Measurements from ENCODE around the gene SLC39A9. TPM values are rescaled to one million over a fixed set of nuclear protein-coding genes. Genes with fewer than 3 reads are reported as not detected.
A peak's percentile ranks its signal among the peaks of the same experiment; 100 is the strongest.

Gene SLC39A9
- total RNA-seq, 4 donors from 2014 or later: 64.9 to 101 (median 81.3) TPM

DNA sequence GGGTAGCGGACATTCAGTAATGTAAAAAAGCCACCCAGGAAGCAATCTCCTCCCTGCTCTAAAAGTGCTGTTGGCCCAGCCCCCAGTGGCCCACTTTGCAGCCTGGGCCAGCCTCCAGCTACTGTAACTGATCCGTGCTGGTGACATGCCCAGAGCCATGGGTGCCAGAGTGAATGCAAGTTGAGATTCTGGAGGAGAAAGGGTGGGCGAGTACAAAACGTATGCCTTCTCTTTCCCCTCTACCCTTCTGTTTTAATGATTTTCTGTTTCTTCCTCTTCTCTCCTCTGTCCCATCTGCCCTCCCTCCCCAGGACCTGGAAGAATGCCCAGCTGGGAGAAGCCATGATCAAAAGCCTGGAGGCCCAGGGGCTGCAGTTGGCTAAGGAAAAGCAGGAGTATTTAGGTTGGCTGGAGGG is 102.9 kb downstream of the SLC39A9 start:
- Histone ChIP-seq H3K4me1 (peaks cover 26 to 33% of the 10 kb centered on the region in 2 donors), H3K9me3 (no peaks in the 10 kb centered on the region), H3K27ac (peak overlapping the region in 2 of 3 donors; percentile 20 to 46), H3K4me3 (replicated peaks in 1 of 3) (no peak overlapping the region), H3K27me3 (no peaks in the 10 kb centered on the region), H3K36me3 (no peaks in the 10 kb centered on the region)
- intact Hi-C loops (cut with DNase I): no loop called here
- DNase-seq: peak; percentile 88 to 91
- 18 to 21% methylated on average over 4 of the region's 4 CpGs for WGBS, 2 donors
- TF ChIP-seq, protein P1, sequence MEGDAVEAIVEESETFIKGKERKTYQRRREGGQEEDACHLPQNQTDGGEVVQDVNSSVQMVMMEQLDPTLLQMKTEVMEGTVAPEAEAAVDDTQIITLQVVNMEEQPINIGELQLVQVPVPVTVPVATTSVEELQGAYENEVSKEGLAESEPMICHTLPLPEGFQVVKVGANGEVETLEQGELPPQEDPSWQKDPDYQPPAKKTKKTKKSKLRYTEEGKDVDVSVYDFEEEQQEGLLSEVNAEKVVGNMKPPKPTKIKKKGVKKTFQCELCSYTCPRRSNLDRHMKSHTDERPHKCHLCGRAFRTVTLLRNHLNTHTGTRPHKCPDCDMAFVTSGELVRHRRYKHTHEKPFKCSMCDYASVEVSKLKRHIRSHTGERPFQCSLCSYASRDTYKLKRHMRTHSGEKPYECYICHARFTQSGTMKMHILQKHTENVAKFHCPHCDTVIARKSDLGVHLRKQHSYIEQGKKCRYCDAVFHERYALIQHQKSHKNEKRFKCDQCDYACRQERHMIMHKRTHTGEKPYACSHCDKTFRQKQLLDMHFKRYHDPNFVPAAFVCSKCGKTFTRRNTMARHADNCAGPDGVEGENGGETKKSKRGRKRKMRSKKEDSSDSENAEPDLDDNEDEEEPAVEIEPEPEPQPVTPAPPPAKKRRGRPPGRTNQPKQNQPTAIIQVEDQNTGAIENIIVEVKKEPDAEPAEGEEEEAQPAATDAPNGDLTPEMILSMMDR (IDR thresholded peaks at IDR 0.05): no peak
- TF ChIP-seq POLR2A (IDR thresholded peaks at IDR 0.05): no peak

DNA sequence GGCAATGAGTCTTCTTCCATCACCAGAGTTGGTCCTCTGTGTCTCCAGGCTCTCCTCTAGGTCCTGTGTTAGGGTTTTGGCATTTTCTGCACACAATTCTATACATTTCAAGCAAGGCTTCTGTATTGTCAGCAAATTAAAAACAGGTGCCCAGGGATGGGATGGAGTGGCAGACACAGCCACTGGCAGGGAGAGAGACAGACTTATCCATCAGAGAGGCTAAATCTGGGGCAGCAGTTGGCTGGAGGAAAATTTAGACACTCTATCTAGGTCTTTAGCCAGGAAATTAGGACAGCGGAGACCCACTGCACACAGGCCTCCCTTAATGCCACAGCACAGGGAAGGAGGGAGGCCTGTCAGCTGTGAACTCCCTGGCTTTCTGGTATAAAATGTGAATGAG is 106.3 kb downstream of the SLC39A9 start:
- Histone ChIP-seq H3K4me3 (replicated peaks in 1 of 3) (no peak overlapping the region), H3K36me3 (no peaks in the 10 kb centered on the region), H3K27ac (no peak overlapping the region), H3K4me1 (peaks cover 27 to 33% of the 10 kb centered on the region in 2 donors), H3K27me3 (no peaks in the 10 kb centered on the region), H3K9me3 (no peaks in the 10 kb centered on the region)
- no peak for DNase-seq
- TF ChIP-seq, protein P1 (IDR thresholded peaks at IDR 0.05): no peak
- TF ChIP-seq POLR2A (IDR thresholded peaks at IDR 0.05): no peak
- intact Hi-C loops (cut with DNase I): no loop called here
- WGBS, 2 donors: 93 to 100% methylated on average over 1 of the region's 1 CpG

DNA sequence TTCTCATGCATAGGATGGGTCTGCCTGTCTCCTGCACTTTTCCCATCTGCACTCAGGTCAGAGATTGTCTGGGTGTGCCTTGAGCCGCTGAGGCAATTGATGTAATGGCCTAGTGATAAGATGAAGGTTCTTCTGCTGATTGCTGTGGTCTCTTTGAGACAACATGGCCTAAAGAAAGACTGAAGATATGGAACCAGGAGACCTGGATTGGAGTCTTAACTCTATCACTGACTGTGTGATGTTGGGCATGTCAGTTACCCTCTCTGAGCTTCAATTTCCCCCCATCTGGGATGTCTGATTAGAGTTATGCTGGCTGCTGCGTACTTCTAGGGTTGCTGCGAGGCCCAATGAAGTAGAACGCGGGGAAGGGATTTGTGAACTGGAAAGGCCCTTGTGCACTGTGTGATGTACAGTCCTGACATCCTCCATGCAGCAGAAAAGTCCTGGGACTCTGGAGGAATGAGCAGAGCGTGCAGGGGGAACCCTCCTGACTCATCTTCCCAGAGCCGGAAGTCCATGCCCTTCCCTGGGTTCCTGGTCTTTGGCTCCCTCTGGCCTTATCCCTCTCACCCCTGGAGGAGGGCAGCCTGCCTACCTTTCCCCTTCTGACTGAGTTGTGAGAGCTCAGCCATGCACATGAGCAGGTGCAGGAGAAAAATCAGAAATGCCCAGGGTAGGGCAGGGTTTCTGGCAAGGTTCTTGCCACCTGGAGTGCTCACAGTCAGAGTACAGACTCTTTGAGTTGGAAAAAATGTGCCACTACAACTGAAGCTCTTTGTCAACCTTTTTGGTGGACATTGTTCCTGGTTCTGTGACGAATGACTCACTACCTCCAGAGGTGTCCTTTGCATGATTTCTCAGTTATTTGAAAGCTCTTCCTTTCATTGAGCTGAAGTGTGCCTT is 107.1 kb downstream of the SLC39A9 start:
- Histone ChIP-seq H3K9me3 (no peaks in the 10 kb centered on the region), H3K4me1 (peaks cover 26 to 32% of the 10 kb centered on the region in 2 donors), H3K27ac (no peak overlapping the region), H3K36me3 (no peaks in the 10 kb centered on the region), H3K27me3 (no peaks in the 10 kb centered on the region), H3K4me3 (replicated peaks in 1 of 3) (no peak overlapping the region)
- TF ChIP-seq, protein P1 (IDR thresholded peaks at IDR 0.05): no peak
- no peak for TF ChIP-seq POLR2A (IDR thresholded peaks at IDR 0.05)
- WGBS, 2 donors: 80 to 83% methylated on average over 7 to 8 of the region's 8 CpGs
- intact Hi-C loops (cut with DNase I): no loop called here
- peak; percentile 52 to 61 for DNase-seq

DNA sequence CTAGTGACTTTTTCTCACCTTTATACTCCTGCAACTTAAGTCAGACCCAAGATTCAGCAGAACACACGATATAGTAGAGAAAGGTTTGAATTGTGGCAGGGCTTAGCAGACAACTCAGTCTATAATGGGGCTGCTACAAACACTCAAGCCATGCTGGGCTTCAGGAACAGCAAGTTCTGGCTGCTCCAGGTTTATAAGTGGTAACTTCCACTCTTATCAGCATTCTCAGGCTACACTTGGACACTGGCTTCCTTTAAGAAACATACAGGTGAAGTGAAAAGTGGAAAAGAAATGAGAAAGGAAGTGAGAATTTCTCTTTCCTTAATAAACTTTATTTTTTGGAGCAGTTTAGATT is 107.7 kb downstream of the SLC39A9 start:
- no peaks in the 10 kb centered on the region for H3K9me3 ChIP-seq
- no peak for DNase-seq
- no peaks in the 10 kb centered on the region for H3K36me3 ChIP-seq
- H3K4me3 ChIP-seq (replicated peaks in 1 of 3): no peak overlapping the region
- TF ChIP-seq, protein P1 (IDR thresholded peaks at IDR 0.05): no peak
- no peak for TF ChIP-seq POLR2A (IDR thresholded peaks at IDR 0.05)
- H3K27me3 ChIP-seq: no peaks in the 10 kb centered on the region
- peaks cover 19 to 25% of the 10 kb centered on the region in 2 donors for H3K4me1 ChIP-seq
- 44 to 46% methylated on average over 1 of the region's 1 CpG for WGBS, 2 donors
- intact Hi-C loops (cut with DNase I): no loop called here
- no peak overlapping the region for H3K27ac ChIP-seq

Other genes starting within 250 kb of the SLC39A9 start
- gene DCAF5, start 245.6 kb upstream of the SLC39A9 start, total RNA-seq: 10 to 100 TPM; 36.0 to 53.6 (median 38.9) TPM
- 10 to 100 TPM; 21.2 to 28.3 (median 25.2) TPM for gene EXD2, start 207.2 kb upstream of the SLC39A9 start, total RNA-seq
- 1 to 10 TPM; 2.2 to 7.1 (median 6.9) TPM for gene GALNT16, start 138.5 kb upstream of the SLC39A9 start, total RNA-seq
- gene ERH, start 393 bp upstream of the SLC39A9 start, total RNA-seq: 10 to 100 TPM; 52.6 to 88.0 (median 74.3) TPM
- gene PLEKHD1, start 86.0 kb downstream of the SLC39A9 start, total RNA-seq: 1 to 10 TPM in 3 of 4 donors, under 1 TPM in 1; 0.40 to 7.6 (median 2.7) TPM
- gene CCDC177, start 176.2 kb downstream of the SLC39A9 start, total RNA-seq: not detected
- gene SUSD6, start 212.9 kb downstream of the SLC39A9 start, total RNA-seq: 10 to 100 TPM; 37.5 to 70.4 (median 44.5) TPM